ENCODE data around the gene ITK. TPM values are rescaled to one million over a fixed set of nuclear protein-coding genes. Genes with fewer than 3 reads are reported as not detected.
A peak's percentile ranks its signal among the peaks of the same experiment; 100 is the strongest.

The ITK gene
- not detected in 2 replicates for total RNA-seq (ENCODE audit: low replicate concordance)

DNA sequence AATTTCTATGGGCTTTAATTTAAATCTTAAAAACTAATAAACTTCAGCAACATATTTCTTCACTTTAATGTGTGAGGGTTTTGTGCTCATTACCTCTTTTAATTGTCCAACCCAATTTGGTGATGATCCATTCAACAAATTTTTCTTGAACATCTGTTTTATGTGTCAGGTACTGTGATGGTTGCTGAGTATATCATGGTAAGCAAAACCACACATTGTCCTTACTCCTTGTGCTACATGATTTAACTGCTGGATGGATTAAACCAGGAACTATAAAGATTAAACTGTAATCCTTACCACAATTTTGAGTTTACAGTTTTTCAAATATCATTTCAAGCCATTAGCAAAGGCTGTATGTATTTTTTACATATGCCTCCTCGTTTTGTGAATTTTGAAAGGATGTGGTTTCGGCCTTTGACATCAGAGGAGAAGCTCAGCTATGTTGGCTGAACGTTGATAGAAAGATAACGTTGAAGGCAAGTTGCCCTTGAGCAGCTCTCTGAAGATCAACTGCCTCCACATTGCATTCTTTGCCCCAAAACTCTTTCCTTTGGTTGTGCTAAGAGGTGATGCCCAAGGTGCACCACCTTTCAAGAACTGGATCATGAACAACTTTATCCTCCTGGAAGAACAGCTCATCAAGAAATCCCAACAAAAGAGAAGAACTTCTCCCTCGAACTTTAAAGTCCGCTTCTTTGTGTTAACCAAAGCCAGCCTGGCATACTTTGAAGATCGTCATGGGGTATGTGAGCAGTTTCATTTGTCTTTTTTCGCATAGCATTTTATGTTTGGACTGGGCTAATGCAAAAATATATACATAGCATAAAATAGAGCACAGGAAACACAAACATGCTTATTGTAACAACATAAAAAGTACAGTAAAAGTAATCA is at the start of gene ITK:
TSS of gene ITK (plus strand) at position 467 of the 891 bp plus-strand sequence. CDS start at position 605, 138 bp downstream.
- H3K4me3 ChIP-seq (ENCODE audit: low read depth, low read length) = no peak within 1 kb of the TSS
- TF ChIP-seq, protein P1, sequence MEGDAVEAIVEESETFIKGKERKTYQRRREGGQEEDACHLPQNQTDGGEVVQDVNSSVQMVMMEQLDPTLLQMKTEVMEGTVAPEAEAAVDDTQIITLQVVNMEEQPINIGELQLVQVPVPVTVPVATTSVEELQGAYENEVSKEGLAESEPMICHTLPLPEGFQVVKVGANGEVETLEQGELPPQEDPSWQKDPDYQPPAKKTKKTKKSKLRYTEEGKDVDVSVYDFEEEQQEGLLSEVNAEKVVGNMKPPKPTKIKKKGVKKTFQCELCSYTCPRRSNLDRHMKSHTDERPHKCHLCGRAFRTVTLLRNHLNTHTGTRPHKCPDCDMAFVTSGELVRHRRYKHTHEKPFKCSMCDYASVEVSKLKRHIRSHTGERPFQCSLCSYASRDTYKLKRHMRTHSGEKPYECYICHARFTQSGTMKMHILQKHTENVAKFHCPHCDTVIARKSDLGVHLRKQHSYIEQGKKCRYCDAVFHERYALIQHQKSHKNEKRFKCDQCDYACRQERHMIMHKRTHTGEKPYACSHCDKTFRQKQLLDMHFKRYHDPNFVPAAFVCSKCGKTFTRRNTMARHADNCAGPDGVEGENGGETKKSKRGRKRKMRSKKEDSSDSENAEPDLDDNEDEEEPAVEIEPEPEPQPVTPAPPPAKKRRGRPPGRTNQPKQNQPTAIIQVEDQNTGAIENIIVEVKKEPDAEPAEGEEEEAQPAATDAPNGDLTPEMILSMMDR (IDR thresholded peaks at IDR 0.05; ENCODE audit: insufficient read depth, low read length) = no peak
- no peak for DNase-seq (ENCODE audit: low read depth)

- TF ChIP-seq, protein P1 (IDR thresholded peaks at IDR 0.05; ENCODE audit: insufficient read depth, low read length) = no peak
- no peak overlapping the region for H3K4me3 ChIP-seq (ENCODE audit: low read depth, low read length)
- no peak for DNase-seq (ENCODE audit: low read depth)
Measured at GRCh38 chr5:157130925-157131324, 49.7 kb upstream of the ITK start.

- TF ChIP-seq, protein P1 (IDR thresholded peaks at IDR 0.05; ENCODE audit: insufficient read depth, low read length) = no peak
- no peak for DNase-seq (ENCODE audit: low read depth)
- H3K4me3 ChIP-seq (ENCODE audit: low read depth, low read length) = no peak overlapping the region
Measured at GRCh38 chr5:157132281-157132612, 48.4 kb upstream of the ITK start.

- no peak overlapping the region for H3K4me3 ChIP-seq (ENCODE audit: low read depth, low read length)
- TF ChIP-seq, protein P1 (IDR thresholded peaks at IDR 0.05; ENCODE audit: insufficient read depth, low read length) = no peak
- DNase-seq (ENCODE audit: low read depth) = no peak
Measured at GRCh38 chr5:157137691-157138090, 42.9 kb upstream of the ITK start.

- TF ChIP-seq, protein P1 (IDR thresholded peaks at IDR 0.05; ENCODE audit: insufficient read depth, low read length) = no peak
- peak within 1 kb of the TSS; percentile 98 for H3K4me3 ChIP-seq (ENCODE audit: low read depth, low read length)
Measured at GRCh38 chr5:157142317-157143126, 38.1 kb upstream of the ITK start, which contains the start of gene MED7. Gene MED7 (minus strand): TSS chr5:157142865. CDS start chr5:157139431, 3,434 bp downstream.

GRCh38 chr5:157143127-157143971 is 37.3 kb upstream of the ITK start:
- H3K4me3 ChIP-seq (ENCODE audit: low read depth, low read length) = peak overlapping the region; percentile 98
- DNase-seq (ENCODE audit: low read depth) = peak; percentile 35
- TF ChIP-seq, protein P1 (IDR thresholded peaks at IDR 0.05; ENCODE audit: insufficient read depth, low read length) = no peak

More at GRCh38 chr5:157142317-157143126, 38.1 kb upstream of the ITK start, which contains the start of gene MED7:
- DNase-seq (ENCODE audit: low read depth) = peak; percentile 100
